Measurements from ENCODE around the gene WARS2.
"Not testable (repeated sequence)": the region's sequence is repeated elsewhere in the genome, so short reads cannot be mapped to it uniquely, and the experiment has no call there.

The WARS2 gene

GRCh38 chr1:119139403-119139802 lies 1.1 kb downstream of the WARS2 start:
- H3K4me3 ChIP-seq (ENCODE audit: low read length): peak overlapping the region; percentile 83
- DNase-seq (ENCODE audit: low read depth): no peak
- no peak for TF ChIP-seq CTCF (conservative IDR thresholded peaks at IDR 0.05; ENCODE audit: low read length)

GRCh38 chr1:119136401-119136800 lies 4.1 kb downstream of the WARS2 start:
- TF ChIP-seq CTCF (conservative IDR thresholded peaks at IDR 0.05; ENCODE audit: low read length): no peak
- peak; percentile 83 for DNase-seq (ENCODE audit: low read depth)
- no peak overlapping the region for H3K4me3 ChIP-seq (ENCODE audit: low read length)

- no peak overlapping the region for H3K4me3 ChIP-seq (ENCODE audit: low read length)
- no peak for TF ChIP-seq CTCF (conservative IDR thresholded peaks at IDR 0.05; ENCODE audit: low read length)
- peak; percentile 74 for DNase-seq (ENCODE audit: low read depth)
These were observed 6.5 kb downstream of the WARS2 start for GRCh38 chr1:119133987-119134386.

- no peak overlapping the region for H3K4me3 ChIP-seq (ENCODE audit: low read length)
- DNase-seq (ENCODE audit: low read depth): no peak
- TF ChIP-seq CTCF (conservative IDR thresholded peaks at IDR 0.05; ENCODE audit: low read length): no peak
These were observed 8.3 kb downstream of the WARS2 start for GRCh38 chr1:119132179-119132578.

- H3K4me3 ChIP-seq (ENCODE audit: low read length): no peak overlapping the region
- no peak for DNase-seq (ENCODE audit: low read depth)
- TF ChIP-seq CTCF (conservative IDR thresholded peaks at IDR 0.05; ENCODE audit: low read length): no peak
These were observed 14.6 kb downstream of the WARS2 start for GRCh38 chr1:119125874-119126273.

GRCh38 chr1:119124764-119125163 lies 15.7 kb downstream of the WARS2 start:
- peak; percentile 14 for DNase-seq (ENCODE audit: low read depth)
- H3K4me3 ChIP-seq (ENCODE audit: low read length): no peak overlapping the region
- no peak for TF ChIP-seq CTCF (conservative IDR thresholded peaks at IDR 0.05; ENCODE audit: low read length)

- DNase-seq (ENCODE audit: low read depth); H3K4me3 ChIP-seq (ENCODE audit: low read length): not testable (repeated sequence)
These were observed 18.6 kb downstream of the WARS2 start for GRCh38 chr1:119121872-119122271.

- DNase-seq (ENCODE audit: low read depth): no peak
- no peak for TF ChIP-seq CTCF (conservative IDR thresholded peaks at IDR 0.05; ENCODE audit: low read length)
- no peak overlapping the region for H3K4me3 ChIP-seq (ENCODE audit: low read length)
These were observed 23.7 kb downstream of the WARS2 start for GRCh38 chr1:119116725-119117124.

Data from AG10803 (cell line).